Smooth muscle cell (in vitro differentiated cells): Measurements from ENCODE around the gene CCDC33. TPM values are rescaled to one million over a fixed set of nuclear protein-coding genes. Genes with fewer than 3 reads are reported as not detected.

Source experiments
- DNase-seq: peaks from one replicate; lab custom pipeline; 2025; ENCODE audit not compliant: unreplicated experiment; lab: John Stamatoyannopoulos, UW
- H2AFZ ChIP-seq: fragments of 200-600 bp; sonication (generic); 2 replicates; pipeline ENCODE4 v1.6.0; 2016; ENCODE audit warnings: antibody characterized with exemption, low read depth, mild to moderate bottlenecking
- H3F3A ChIP-seq: fragments of 200-600 bp; sonication (generic); 2 replicates; pipeline ENCODE4 v1.6.0; 2017; ENCODE audit warnings: antibody characterized with exemption, low read depth
- H3K27ac ChIP-seq: fragments of 200-600 bp; sonication (generic); 2 replicates; pipeline ENCODE4 v1.5.1; 2016; ENCODE audit warnings: low read depth, mild to moderate bottlenecking
- H3K27me3 ChIP-seq: fragments of 200-600 bp; sonication (generic); 2 replicates; pipeline ENCODE4 v1.6.1; 2016; ENCODE audit warnings: low read depth, mild to moderate bottlenecking
- H3K36me3 ChIP-seq: fragments of 200-600 bp; sonication (generic); 2 replicates; pipeline ENCODE4 v1.5.1; 2016; ENCODE audit warnings: low read depth
- H3K4me1 ChIP-seq: fragments of 200-600 bp; sonication (generic); 2 replicates; pipeline ENCODE4 v1.5.1; 2016; ENCODE audit warnings: low read depth
- H3K4me2 ChIP-seq: fragments of 200-600 bp; sonication (generic); 2 replicates; pipeline ENCODE4 v1.6.0; 2016; ENCODE audit warnings: mild to moderate bottlenecking
- H3K4me3 ChIP-seq: fragments of 200-600 bp; sonication (generic); 2 replicates; pipeline ENCODE4 v1.5.1; 2016; ENCODE audit warnings: mild to moderate bottlenecking
- H3K79me2 ChIP-seq: fragments of 200-600 bp; sonication (generic); 2 replicates; pipeline ENCODE4 v1.6.0; 2016; ENCODE audit warnings: low read depth, mild to moderate bottlenecking
- H3K9ac ChIP-seq: fragments of 200-600 bp; sonication (generic); 2 replicates; pipeline ENCODE4 v1.6.0; 2016; ENCODE audit warnings: low read depth
- H3K9me3 ChIP-seq: fragments of 200-600 bp; sonication (generic); replicated peaks from 2 replicates; pipeline ENCODE4 v1.5.1; 2016; ENCODE audit warnings: low read depth
- H4K20me1 ChIP-seq: fragments of 200-600 bp; sonication (generic); 2 replicates; pipeline ENCODE4 v1.6.0; 2016; ENCODE audit warnings: low read depth
- WGBS: methylation state at CpG from one replicate; pipeline ENCODE4 v1.1.7; 2016; ENCODE audit warnings: low lambda C conversion rate; 5-methylcytosine and 5-hydroxymethylcytosine counted together
- polyA plus RNA-seq: library from polyadenylated mRNA; unstranded; fragments of >200 nt; fragmentation: Nextera tagmentation; extraction: Ambion mirVana; gene quantifications from 2 replicates; pipeline ENCODE4 v1.2.1, GENCODE V29; 2016
- total RNA-seq: library from RNA; depleted of rRNA; stranded (reverse); fragments of >200 nt; gene quantifications from 2 replicates; pipeline ENCODE4 v1.2.3, GENCODE V29; 2014
- TF ChIP-seq, protein P1 (sequence below): fragments of 200-600 bp; sonication (generic); IDR thresholded peaks from 2 replicates; pipeline ENCODE4 v1.5.1; 2017; ENCODE audit warnings: borderline replicate concordance, mild to moderate bottlenecking, antibody characterized with exemption; ENCODE audit not compliant: insufficient read depth, poor library complexity, severe bottlenecking

The CCDC33 gene
- total and polyA plus RNA-seq, 2 experiments from 2014 or later = 3.8 to 5.8 TPM

DNA sequence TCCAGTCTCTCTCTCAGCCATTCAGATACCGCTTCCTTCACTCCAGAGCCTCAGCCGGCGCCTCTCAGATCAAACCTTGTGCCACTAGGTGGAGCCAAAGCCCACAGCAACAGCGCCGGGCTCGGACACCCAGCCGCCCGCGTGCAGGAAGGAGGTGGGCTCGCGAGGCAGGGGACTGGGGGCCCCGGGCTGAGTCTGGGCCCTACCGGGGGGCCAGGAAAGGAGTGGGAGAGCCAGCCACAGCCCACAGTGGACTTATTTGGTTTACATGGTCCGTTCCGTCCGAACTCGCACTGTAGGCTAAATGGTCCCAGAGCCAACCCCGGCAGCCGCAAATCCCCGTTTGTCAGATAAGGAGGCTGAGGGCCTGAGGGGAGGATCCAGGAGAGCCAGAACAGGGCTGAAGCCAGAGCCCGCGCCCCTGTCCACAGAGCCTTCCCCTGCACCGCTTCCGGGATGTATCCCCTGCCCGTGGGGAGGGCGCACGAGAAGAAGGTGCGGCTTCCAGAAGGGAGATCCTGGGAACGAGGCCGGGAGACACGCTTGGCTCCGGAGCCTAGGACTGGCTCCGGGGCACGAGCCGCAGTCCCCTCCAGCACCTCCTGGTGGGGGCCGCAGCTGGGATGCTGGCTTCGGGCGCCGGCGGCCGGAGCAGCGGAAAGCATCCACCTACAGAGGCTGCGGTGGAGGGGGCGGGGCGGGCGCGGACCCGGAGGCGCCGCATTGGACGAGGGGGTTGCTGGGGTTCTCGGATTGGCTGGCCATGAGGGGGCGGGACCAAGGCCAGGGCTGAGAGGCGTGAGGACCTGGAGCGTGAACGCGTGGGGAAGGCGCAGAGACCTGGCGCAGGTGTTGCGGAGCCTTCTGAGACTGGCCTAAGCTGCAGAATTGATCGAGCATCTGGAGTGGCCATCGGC is 137.9 kb downstream of the CCDC33 start:
- H3K4me1 ChIP-seq = no peaks in the 10 kb centered on the region
- H3F3A ChIP-seq = no peaks in the 10 kb centered on the region
- H2AFZ ChIP-seq = peak overlapping the region; percentile 78
- no peaks in the 10 kb centered on the region for H3K79me2 ChIP-seq
- no peaks in the 10 kb centered on the region for H3K9me3 ChIP-seq
- H3K27ac ChIP-seq = peak overlapping the region; percentile 17
- no peaks in the 10 kb centered on the region for H3K27me3 ChIP-seq
- DNase-seq = peak; percentile 71
- TF ChIP-seq, protein P1, sequence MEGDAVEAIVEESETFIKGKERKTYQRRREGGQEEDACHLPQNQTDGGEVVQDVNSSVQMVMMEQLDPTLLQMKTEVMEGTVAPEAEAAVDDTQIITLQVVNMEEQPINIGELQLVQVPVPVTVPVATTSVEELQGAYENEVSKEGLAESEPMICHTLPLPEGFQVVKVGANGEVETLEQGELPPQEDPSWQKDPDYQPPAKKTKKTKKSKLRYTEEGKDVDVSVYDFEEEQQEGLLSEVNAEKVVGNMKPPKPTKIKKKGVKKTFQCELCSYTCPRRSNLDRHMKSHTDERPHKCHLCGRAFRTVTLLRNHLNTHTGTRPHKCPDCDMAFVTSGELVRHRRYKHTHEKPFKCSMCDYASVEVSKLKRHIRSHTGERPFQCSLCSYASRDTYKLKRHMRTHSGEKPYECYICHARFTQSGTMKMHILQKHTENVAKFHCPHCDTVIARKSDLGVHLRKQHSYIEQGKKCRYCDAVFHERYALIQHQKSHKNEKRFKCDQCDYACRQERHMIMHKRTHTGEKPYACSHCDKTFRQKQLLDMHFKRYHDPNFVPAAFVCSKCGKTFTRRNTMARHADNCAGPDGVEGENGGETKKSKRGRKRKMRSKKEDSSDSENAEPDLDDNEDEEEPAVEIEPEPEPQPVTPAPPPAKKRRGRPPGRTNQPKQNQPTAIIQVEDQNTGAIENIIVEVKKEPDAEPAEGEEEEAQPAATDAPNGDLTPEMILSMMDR = peak; percentile 93
- no peaks in the 10 kb centered on the region for H4K20me1 ChIP-seq
- H3K36me3 ChIP-seq = no peaks in the 10 kb centered on the region
- WGBS = under 1% methylated on average over 61 of the region's 62 CpGs
- H3K4me3 ChIP-seq = peak overlapping the region; percentile 59
- H3K4me2 ChIP-seq = peak overlapping the region; percentile 94
- no peak overlapping the region for H3K9ac ChIP-seq

DNA sequence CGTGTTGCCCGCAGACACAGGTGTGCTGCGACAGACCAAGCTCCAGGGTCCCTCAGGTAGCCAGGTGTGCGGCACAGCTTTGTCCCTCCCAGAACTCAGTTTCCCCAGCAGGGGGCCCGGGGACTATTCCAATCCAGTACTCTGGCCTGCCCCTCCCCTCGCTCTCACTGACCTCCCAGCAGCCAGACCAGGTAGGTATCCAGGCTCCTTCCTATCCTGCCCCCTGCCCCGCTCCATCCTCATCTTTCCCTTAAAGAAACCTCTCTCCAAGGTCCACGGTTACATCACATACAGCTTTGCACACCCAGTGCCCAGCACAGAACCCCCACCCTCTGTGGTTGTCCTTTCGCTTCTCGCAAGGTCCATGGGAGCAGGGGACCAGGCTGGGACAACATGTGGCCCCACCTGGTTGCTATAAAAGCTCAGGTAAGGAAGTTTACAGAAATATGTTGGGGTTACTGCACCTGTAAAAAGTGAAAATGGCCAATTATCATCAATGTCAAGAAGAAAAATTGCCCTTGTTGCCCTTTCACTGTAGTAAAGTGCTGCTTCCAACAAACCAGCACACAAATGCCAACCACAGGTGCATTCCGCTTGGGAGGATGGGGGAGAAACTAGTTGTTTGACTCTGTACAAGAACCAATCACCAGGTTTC is 138.6 kb downstream of the CCDC33 start:
- H3K4me1 ChIP-seq = no peaks in the 10 kb centered on the region
- H3K4me3 ChIP-seq = peak overlapping the region; percentile 59
- H4K20me1 ChIP-seq = no peaks in the 10 kb centered on the region
- no peaks in the 10 kb centered on the region for H3F3A ChIP-seq
- H3K27ac ChIP-seq = no peak overlapping the region
- TF ChIP-seq, protein P1 = no peak
- H3K4me2 ChIP-seq = peak overlapping the region; percentile 94
- H3K9me3 ChIP-seq = no peaks in the 10 kb centered on the region
- H3K36me3 ChIP-seq = no peaks in the 10 kb centered on the region
- no peaks in the 10 kb centered on the region for H3K79me2 ChIP-seq
- H3K27me3 ChIP-seq = no peaks in the 10 kb centered on the region
- H3K9ac ChIP-seq = no peak overlapping the region
- no peak for DNase-seq
- WGBS = 26% methylated on average over 11 of the region's 11 CpGs
- H2AFZ ChIP-seq = no peak overlapping the region

DNA sequence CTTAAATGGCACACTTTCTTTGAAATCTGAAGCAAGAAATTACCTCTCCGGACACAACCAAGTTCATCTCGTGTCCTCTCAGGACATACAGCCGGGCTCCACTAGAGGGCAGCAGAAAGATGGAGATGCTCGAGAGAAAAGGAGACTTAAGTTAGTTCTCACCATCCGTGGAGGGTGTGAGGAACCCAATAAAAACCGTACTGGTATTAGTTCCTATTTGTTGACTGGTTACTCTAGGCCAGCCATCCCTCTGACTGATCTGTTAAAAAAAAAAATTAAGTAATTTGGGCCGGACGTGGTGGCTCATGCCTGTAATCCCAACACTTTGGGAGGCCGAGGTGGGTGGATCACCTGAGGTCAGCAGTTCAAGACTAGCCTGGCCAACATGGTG is 139.2 kb downstream of the CCDC33 start:
- Histone ChIP-seq H3K4me2 (peak overlapping the region; percentile 94), H2AFZ (no peak overlapping the region), H3K27me3 (no peaks in the 10 kb centered on the region), H4K20me1 (no peaks in the 10 kb centered on the region), H3K27ac (no peak overlapping the region), H3K79me2 (no peaks in the 10 kb centered on the region), H3K36me3 (no peaks in the 10 kb centered on the region), H3K4me3 (no peak overlapping the region), H3K4me1 (no peaks in the 10 kb centered on the region), H3K9me3 (no peaks in the 10 kb centered on the region), H3K9ac (no peak overlapping the region), H3F3A (no peaks in the 10 kb centered on the region)
- TF ChIP-seq, protein P1 = peak; percentile 84
- 13% methylated on average over 9 of the region's 9 CpGs for WGBS
- DNase-seq = peak; percentile 30
